Stimulated activated CD8-positive, alpha-beta memory T cell treated with anti-CD3 and anti-CD28 coated beads, Interleukin-12 subunit alpha, Interleukin-12 subunit beta, amount 100 ng/mL, for 24 hours (primary cell): Measurements from ENCODE around the gene PTPRD.

Experiments used
- DNase-seq: peaks from one replicate; pipeline ENCODE4 v3.0.0-alpha.2; 2020; ENCODE audit errors: extremely low read depth

PTPRD gene

DNA sequence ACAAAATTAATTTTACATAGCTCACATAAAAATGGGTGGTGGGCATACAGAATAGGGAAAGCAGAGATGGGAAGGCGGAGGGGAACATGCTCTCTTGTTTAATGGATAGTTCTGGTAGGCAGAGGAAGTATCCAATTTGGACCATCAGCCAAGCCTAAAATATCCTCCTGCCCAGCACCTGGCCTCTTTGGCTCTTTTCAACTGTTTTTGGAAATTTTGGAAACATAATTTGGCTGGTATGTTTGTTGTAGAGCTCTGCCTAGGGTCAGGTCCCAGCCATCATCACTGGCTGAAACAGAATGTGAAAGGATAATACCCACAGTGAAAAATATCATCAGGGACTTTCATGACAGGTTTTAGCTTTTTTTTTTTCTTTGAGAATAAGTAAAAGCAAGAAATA is 2345.9 kb downstream of the PTPRD start:
- DNase-seq: no peak

DNA sequence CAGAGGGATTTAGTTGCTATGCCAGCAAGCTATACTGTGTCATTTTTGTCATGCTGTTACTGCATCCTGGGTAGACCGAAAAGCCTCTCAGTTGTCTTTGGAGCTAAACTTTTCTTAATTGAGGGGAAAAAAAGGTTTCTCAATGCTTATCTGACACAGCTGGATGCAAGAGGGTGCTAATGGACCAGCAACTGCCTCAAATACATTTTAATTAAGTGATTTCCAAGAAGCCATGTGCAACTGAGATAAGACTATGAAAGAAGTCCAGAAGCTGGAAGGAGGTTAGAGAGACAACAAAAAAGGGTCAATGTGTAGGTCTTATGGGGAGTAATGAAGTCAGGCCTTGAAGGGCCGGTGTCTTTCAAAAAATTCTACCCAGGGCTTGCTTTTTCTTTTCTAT is 2347.5 kb downstream of the PTPRD start:
- no peak for DNase-seq
